AG04450 (cell line): ENCODE measurements around the gene MAP2K5. TPM values are rescaled to one million over a fixed set of nuclear protein-coding genes. Genes with fewer than 3 reads are reported as not detected.

Experiments
- CTCF ChIA-PET: fragments of 300-600, 350-600 bp; formaldehyde crosslinking; extraction: SDS; loops from one replicate; lab custom pipeline; 2022; ENCODE audit warnings: antibody characterized with exemption, inconsistent platforms; lab: Charles Lee
- POLR2A ChIA-PET: fragments of 350-600 bp; formaldehyde crosslinking; extraction: SDS; loops from one replicate; lab custom pipeline; 2021; ENCODE audit warnings: antibody characterized with exemption, inconsistent platforms; lab: Yijun Ruan, JAX
- DNase-seq: peaks from one replicate; pipeline ENCODE4 v3.0.0-alpha.2; 2011; ENCODE audit warnings: low read depth, low spot score
- H3K27ac ChIP-seq: one replicate; pipeline ENCODE4 v1.5.1; 2012; ENCODE audit warnings: low read depth, low read length, control low read depth
- H3K27me3 ChIP-seq: one replicate; pipeline ENCODE4 v1.6.0; 2012; ENCODE audit warnings: low read length; ENCODE audit not compliant: control insufficient read depth, insufficient read depth
- H3K4me3 ChIP-seq: 2 replicates; pipeline ENCODE4 v1.5.1; 2011; ENCODE audit warnings: mild to moderate bottlenecking, low read depth, low read length, control low read depth
- H3K9me3 ChIP-seq: 2 replicates; pipeline ENCODE4 v1.5.1; 2012; ENCODE audit warnings: low read length; ENCODE audit not compliant: control insufficient read depth, insufficient read depth
- CTCF ChIP-seq: IDR thresholded peaks from 2 replicates; pipeline ENCODE4 v1.5.1; 2011; ENCODE audit warnings: low read depth, low read length, control low read depth, inconsistent platforms
- polyA plus RNA-seq: library from polyadenylated mRNA; depleted of rRNA; stranded (reverse); fragments of >200 nt; gene quantifications from 2 replicates; pipeline ENCODE4 v1.2.3, GENCODE V29; 2011

MAP2K5 gene
- polyA plus RNA-seq, 1 experiment = 5.4 TPM

- POLR2A ChIA-PET = no interaction called here
- TF ChIP-seq CTCF = no peak
- H3K4me3 ChIP-seq = no peak overlapping the region
- H3K27ac ChIP-seq = no peak overlapping the region
- no peaks in the 10 kb centered on the region for H3K9me3 ChIP-seq
- H3K27me3 ChIP-seq = no peaks in the 10 kb centered on the region
- DNase-seq = peak; percentile 3
- CTCF ChIA-PET = no interaction called here
These were observed 159.2 kb downstream of the MAP2K5 start for GRCh38 chr15:67701669-67702068.

GRCh38 chr15:67707520-67708283, 165.2 kb downstream of the MAP2K5 start:
- no peak overlapping the region for H3K27ac ChIP-seq
- POLR2A ChIA-PET = no interaction called here
- H3K27me3 ChIP-seq = no peaks in the 10 kb centered on the region
- CTCF ChIA-PET = no interaction called here
- no peak for DNase-seq
- no peak overlapping the region for H3K4me3 ChIP-seq
- no peaks in the 10 kb centered on the region for H3K9me3 ChIP-seq
- TF ChIP-seq CTCF = no peak

- ChIA-PET POLR2A (no interaction called here), CTCF (no interaction called here)
- no peak overlapping the region for H3K4me3 ChIP-seq
- TF ChIP-seq CTCF = no peak
- H3K27ac ChIP-seq = no peak overlapping the region
- H3K27me3 ChIP-seq = no peaks in the 10 kb centered on the region
- H3K9me3 ChIP-seq = no peaks in the 10 kb centered on the region
- DNase-seq = no peak
These were observed 166.0 kb downstream of the MAP2K5 start for GRCh38 chr15:67708500-67708899.

GRCh38 chr15:67715170-67715569, 172.7 kb downstream of the MAP2K5 start:
- Histone ChIP-seq H3K27ac (no peak overlapping the region), H3K4me3 (no peak overlapping the region), H3K27me3 (no peaks in the 10 kb centered on the region), H3K9me3 (no peaks in the 10 kb centered on the region)
- DNase-seq = no peak
- ChIA-PET CTCF (no interaction called here), POLR2A (no interaction called here)
- TF ChIP-seq CTCF = no peak

GRCh38 chr15:67716171-67716570, 173.7 kb downstream of the MAP2K5 start:
- no peaks in the 10 kb centered on the region for H3K27me3 ChIP-seq
- no peak for DNase-seq
- CTCF ChIA-PET = no interaction called here
- H3K27ac ChIP-seq = no peak overlapping the region
- POLR2A ChIA-PET = no interaction called here
- no peak for TF ChIP-seq CTCF
- H3K4me3 ChIP-seq = no peak overlapping the region
- H3K9me3 ChIP-seq = no peaks in the 10 kb centered on the region
